ENCODE data around the gene ST7. TPM values are rescaled to one million over a fixed set of nuclear protein-coding genes. Genes with fewer than 3 reads are reported as not detected.

The ST7 gene
- total and polyA plus RNA-seq, 2 of the 8 experiments (the other 6 are each of a cell fraction or from before 2014, with no cell fraction given): 16.3 to 18.0 TPM

DNA sequence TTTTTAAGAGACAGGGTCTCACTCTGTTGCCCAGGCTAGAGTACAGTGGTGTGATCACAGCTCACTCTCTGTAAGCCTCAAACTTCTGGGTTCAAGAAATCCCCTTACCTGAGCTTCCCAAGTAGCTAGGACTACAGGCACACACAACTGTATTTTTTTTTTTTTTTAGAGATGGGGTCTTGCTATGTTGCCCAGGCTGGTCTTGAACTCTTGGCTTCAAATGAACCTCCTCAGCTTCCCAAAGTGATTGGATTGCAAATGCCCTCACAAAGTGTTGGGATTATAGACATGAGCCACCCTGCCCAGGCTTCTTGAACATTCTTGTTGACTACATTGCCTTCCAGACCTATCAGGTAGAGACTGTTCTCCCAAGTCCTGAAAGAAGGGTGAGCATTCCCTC lies 296.9 kb downstream of the ST7 start:
- POLR2A ChIA-PET (ENCODE audit: partially characterized antibody): no interaction called here
- no peak overlapping the region for H3K18ac ChIP-seq (ENCODE audit: extremely low read depth, low read length)
- H3K23ac ChIP-seq (ENCODE audit: insufficient read length): no peak overlapping the region
- FAIRE-seq (no peak), DNase-seq (ENCODE audit: low read depth in 1 of 2, low spot score in 2 of 2) (no peak)
- no peak overlapping the region for H2BK20ac ChIP-seq (ENCODE audit: low read length)
- H3K14ac ChIP-seq (ENCODE audit: insufficient read length): no peak overlapping the region
- no peak overlapping the region for H3K56ac ChIP-seq (replicated peaks; ENCODE audit: insufficient read length, low read depth, low read length)
- no peak overlapping the region for H3K4me2 ChIP-seq (ENCODE audit: insufficient read depth in 1 of 2, low read depth in 2 of 2, low read length in 2 of 2)
- H2AK5ac ChIP-seq (ENCODE audit: low read depth, low read length): no peak overlapping the region
- H2AFZ ChIP-seq (ENCODE audit: low read length): no peak overlapping the region
- H4K91ac ChIP-seq (replicated peaks; ENCODE audit: insufficient read length, low read length): no peak overlapping the region
- H3K9me3 ChIP-seq (ENCODE audit: insufficient read depth in 2 of 2, low read depth in 1 of 2, low read length in 1 of 2): peaks cover 2 to 9% of the 10 kb centered on the region in 2 experiments; a peak in 1 of 4 replicates
- no peaks in the 10 kb centered on the region for H3K79me1 ChIP-seq (ENCODE audit: low read depth, low read length)
- CTCF ChIA-PET (ENCODE audit: partially characterized antibody): interaction anchor here (2.1 kb wide), 1 partner anchor 38 kb away, joined by 8 read pairs; no protein-coding TSS in a partner anchor
- no peaks in the 10 kb centered on the region for H3K36me3 ChIP-seq (ENCODE audit: control insufficient read depth in 2 of 4, insufficient read depth in 4 of 4, low read length in 3 of 4)
- no peaks in the 10 kb centered on the region for H3K23me2 ChIP-seq (ENCODE audit: low read depth, low read length)
- no peaks in the 10 kb centered on the region for H4K20me1 ChIP-seq (replicated peaks in 1 of 2; ENCODE audit: control insufficient read depth in 1 of 2, insufficient read depth in 2 of 2, low read length in 2 of 2)
- H4K5ac ChIP-seq (ENCODE audit: insufficient read length, low read depth, low read length): no peak overlapping the region
- no peak overlapping the region for H3K4ac ChIP-seq (replicated peaks; ENCODE audit: insufficient read length, low read depth, low read length)
- H3K27me3 ChIP-seq (replicated peaks in 1 of 4; ENCODE audit: control insufficient read depth in 3 of 4, extremely low read depth in 1 of 4, insufficient read depth in 3 of 4, low read length in 3 of 4): no peaks in the 10 kb centered on the region; a peak in 1 of 7 replicates
- no peak overlapping the region for H2BK5ac ChIP-seq (ENCODE audit: low read depth, low read length)
- H4K8ac ChIP-seq (ENCODE audit: extremely low read depth, insufficient read depth, low read length): no peak overlapping the region
- H2BK120ac ChIP-seq (replicated peaks; ENCODE audit: low read depth, low read length): no peak overlapping the region
- no peak overlapping the region for H3K9ac ChIP-seq (replicated peaks in 1 of 4; ENCODE audit: extremely low read depth in 1 of 4, low read depth in 3 of 4, low read length in 3 of 4)
- no peak overlapping the region for H2BK15ac ChIP-seq (ENCODE audit: low read length)
- no peaks in the 10 kb centered on the region for H3K4me1 ChIP-seq (replicated peaks in 1 of 4; ENCODE audit: control insufficient read depth in 3 of 4, insufficient read depth in 4 of 4, low read length in 3 of 4)
- H3K27ac ChIP-seq (ENCODE audit: low read depth, low read length): no peak overlapping the region
- H3K4me3 ChIP-seq (ENCODE audit: extremely low read depth in 1 of 4, insufficient read depth in 2 of 4, low read depth in 3 of 4, low read length in 4 of 4): no peak overlapping the region
- H3K79me2 ChIP-seq (ENCODE audit: control insufficient read depth in 1 of 2, insufficient read depth in 2 of 2, low read length in 2 of 2): no peaks in the 10 kb centered on the region
- H2BK12ac ChIP-seq (ENCODE audit: low read depth, low read length): no peak overlapping the region
- no peak for TF ChIP-seq ATF3 (IDR thresholded peaks at IDR 0.05; ENCODE audit: insufficient read depth, low read depth, low read length)

Measured in H1 (cell line).